Measurements from ENCODE around the gene KCNG2.

- TF ChIP-seq ZNF331 (CRISPR knock-in tag; IDR thresholded peaks at IDR 0.05; ENCODE audit: low read depth) (no peak), CTCF (conservative IDR thresholded peaks at IDR 0.05; ENCODE audit: low read depth in 2 of 2) (no peak), EZH2 (IDR thresholded peaks at IDR 0.05; ENCODE audit: low read depth, unreplicated experiment) (no peak)
Observed at GRCh38 chr18:79881695-79882094, 84.0 kb downstream of the KCNG2 start.

Data from GM23338 (cell line).